Gastrocnemius medialis (tissue), 4 donors: Measurements from ENCODE around the gene E2F8. TPM values are rescaled to one million over a fixed set of nuclear protein-coding genes. Genes with fewer than 3 reads are reported as not detected.

Experiments used
- ATAC-seq, 2 donors: fragments of 150-250 bp; one replicate each; pipeline ENCODE4 v1.9.1; 2016
- DNase-seq, 2 donors: peaks; one replicate each; pipeline ENCODE4 v3.0.0-alpha.2; 2019
- H3K27ac ChIP-seq, 4 donors: fragments of 200-600 bp; sonication (generic); 1 replicate in 1 of 4; 2 replicates in 3 of 4; pipeline ENCODE4 v1.5.1; 2016 to 2018; ENCODE audit warnings: mild to moderate bottlenecking in 2 of 4, moderate library complexity in 1 of 4
- H3K27me3 ChIP-seq, 3 donors: fragments of 200-600 bp; sonication (generic) in 2 of 3; 1 replicate in 1 of 3; 2 replicates in 2 of 3; pipeline versions ENCODE4 v1.5.1 to v1.6.0; 2016 to 2019; ENCODE audit warnings: mild to moderate bottlenecking in 1 of 3, moderate library complexity in 1 of 3
- H3K36me3 ChIP-seq, 2 donors: fragments of 200-600 bp; sonication (generic) in 1 of 2; one replicate each; pipeline ENCODE4 v1.5.1; 2017 to 2018
- H3K4me1 ChIP-seq, 2 donors: fragments of 200-600 bp; sonication (generic) in 1 of 2; one replicate each; pipeline ENCODE4 v1.5.1; 2016 to 2017; ENCODE audit warnings: mild to moderate bottlenecking in 2 of 2
- H3K4me3 ChIP-seq, 4 donors: fragments of 200-600 bp; sonication (generic) in 3 of 4; 1 replicate in 1 of 4; 2 replicates in 3 of 4; pipeline ENCODE4 v1.5.1; 2016 to 2019; ENCODE audit warnings: mild to moderate bottlenecking in 2 of 4
- H3K9me3 ChIP-seq, 3 donors: fragments of 200-600 bp; sonication (generic) in 2 of 3; 1 replicate in 1 of 3; 2 replicates in 2 of 3; pipeline ENCODE4 v1.5.1; 2016 to 2019
- CTCF ChIP-seq, 5 experiments: fragments of 450-650 bp in 3 of 5; fragments of 200-600 bp in 2 of 5; sonication (generic) in 2 of 5; IDR thresholded peaks in 4 of 5; conservative IDR thresholded peaks in 1 of 5; 1 replicate in 4 of 5; 2 replicates in 1 of 5; pipeline ENCODE4 v1.5.1; 2016 to 2019; ENCODE audit warnings: antibody characterized with exemption in 5 of 5, mild to moderate bottlenecking in 3 of 5, moderate library complexity in 3 of 5
- POLR2A ChIP-seq, 2 donors: fragments of 450-650 bp; IDR thresholded peaks; one replicate each; pipeline ENCODE4 v1.6.1; 2017; ENCODE audit warnings: antibody characterized with exemption in 2 of 2, mild to moderate bottlenecking in 2 of 2, moderate library complexity in 2 of 2
- in situ Hi-C, 4 donors: fragments of 200-750 bp; cut with MboI; loops; one replicate each; pipeline versions ENCODE4 v1.15.0 to v1.8.0; 2017; ENCODE audit warnings: low sequenced_read_pairs in 4 of 4
- intact Hi-C: fragments of 100-400 bp; cut with DNase I; formaldehyde crosslinking; loops from one replicate; pipeline ENCODE4 v1.15.1; 2023; ENCODE audit warnings: low total_unique reads
- total RNA-seq, 4 donors: library from RNA; depleted of rRNA; stranded (reverse); fragments of >200 nt; gene quantifications; one replicate each; pipeline versions ENCODE4 v1.1.0 to v1.2.3, GENCODE V29; 2016

Gene E2F8
- total RNA-seq, 4 donors from 2014 or later = 0.39 to 0.80 (median 0.78) TPM; not detected in 1

- ATAC-seq = no peak
- H3K4me3 ChIP-seq = no peak overlapping the region
- intact Hi-C loops (no loop called here), in situ Hi-C loops (no loop called here)
- no peaks in the 10 kb centered on the region for H3K27me3 ChIP-seq
- H3K4me1 ChIP-seq = no peaks in the 10 kb centered on the region
- peaks cover 0 to 76% of the 10 kb centered on the region in 2 donors for H3K36me3 ChIP-seq
- DNase-seq = no peak
- peak overlapping the region in 1 of 4 donors; percentile 18 for H3K27ac ChIP-seq
- TF ChIP-seq CTCF (IDR thresholded peaks at IDR 0.05 in 4 of 5, conservative IDR thresholded peaks at IDR 0.05 in 1 of 5) (no peak), POLR2A (IDR thresholded peaks at IDR 0.05) (no peak)
- no peaks in the 10 kb centered on the region for H3K9me3 ChIP-seq
These were observed 55.7 kb downstream of the E2F8 start for GRCh38 chr11:19185036-19185435.

GRCh38 chr11:19183646-19184045 lies 57.1 kb downstream of the E2F8 start:
- DNase-seq (no peak), ATAC-seq (no peak)
- peak overlapping the region in 1 of 4 donors; percentile 31 for H3K27ac ChIP-seq
- H3K36me3 ChIP-seq = peaks cover 0 to 66% of the 10 kb centered on the region in 2 donors
- H3K4me3 ChIP-seq = no peak overlapping the region
- H3K4me1 ChIP-seq = no peaks in the 10 kb centered on the region
- TF ChIP-seq POLR2A (IDR thresholded peaks at IDR 0.05) = no peak
- TF ChIP-seq CTCF (IDR thresholded peaks at IDR 0.05 in 4 of 5, conservative IDR thresholded peaks at IDR 0.05 in 1 of 5) = no peak
- no peaks in the 10 kb centered on the region for H3K27me3 ChIP-seq
- intact Hi-C loops (no loop called here), in situ Hi-C loops (no loop called here)
- no peaks in the 10 kb centered on the region for H3K9me3 ChIP-seq

GRCh38 chr11:19181531-19182261 lies 59.0 kb downstream of the E2F8 start:
- no peaks in the 10 kb centered on the region for H3K9me3 ChIP-seq
- no peak overlapping the region for H3K4me3 ChIP-seq
- H3K27ac ChIP-seq = no peak overlapping the region
- H3K36me3 ChIP-seq = peaks cover 0 to 51% of the 10 kb centered on the region in 2 donors
- no peaks in the 10 kb centered on the region for H3K4me1 ChIP-seq
- DNase-seq (no peak), ATAC-seq (no peak)
- intact Hi-C loops (no loop called here), in situ Hi-C loops (no loop called here)
- no peaks in the 10 kb centered on the region for H3K27me3 ChIP-seq
- TF ChIP-seq POLR2A (IDR thresholded peaks at IDR 0.05) = no peak
- no peak for TF ChIP-seq CTCF (IDR thresholded peaks at IDR 0.05 in 4 of 5, conservative IDR thresholded peaks at IDR 0.05 in 1 of 5)

DNA sequence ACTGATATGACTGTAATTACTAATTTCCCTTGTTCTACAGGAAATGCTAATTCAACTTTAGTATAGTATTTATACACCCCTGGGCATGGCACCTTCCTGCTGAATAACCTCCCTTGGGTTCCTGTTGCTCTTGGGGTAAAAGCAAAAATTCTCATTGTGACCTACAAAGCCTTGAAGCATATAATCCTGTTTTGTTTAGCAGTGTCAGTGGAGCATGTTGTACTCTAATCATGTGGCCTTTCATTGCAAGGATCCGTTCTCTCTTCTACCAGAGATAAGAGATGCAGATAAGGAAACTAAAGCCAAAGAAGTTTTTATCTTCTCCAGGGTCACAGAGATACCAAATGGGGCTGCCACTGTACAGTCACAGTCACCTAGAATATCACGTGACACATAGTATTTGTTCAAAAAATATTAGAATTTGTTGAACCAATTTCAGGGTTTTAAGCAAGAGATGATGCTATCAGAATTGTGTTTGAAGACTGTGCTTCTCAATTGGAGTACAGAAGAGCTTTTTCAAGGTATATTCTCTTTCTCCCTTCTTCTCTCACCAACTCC lies 64.0 kb downstream of the E2F8 start:
- in situ Hi-C loops = no loop called here
- intact Hi-C loops = no loop called here
- DNase-seq = no peak
- H3K4me3 ChIP-seq = no peak overlapping the region
- no peaks in the 10 kb centered on the region for H3K9me3 ChIP-seq
- H3K4me1 ChIP-seq = no peaks in the 10 kb centered on the region
- H3K27ac ChIP-seq = no peak overlapping the region
- no peaks in the 10 kb centered on the region for H3K27me3 ChIP-seq
- TF ChIP-seq POLR2A (IDR thresholded peaks at IDR 0.05) (no peak), CTCF (IDR thresholded peaks at IDR 0.05 in 4 of 5, conservative IDR thresholded peaks at IDR 0.05 in 1 of 5) (no peak)
- no peak for ATAC-seq
- H3K36me3 ChIP-seq = peaks cover 0 to 8% of the 10 kb centered on the region in 2 donors

Other genes with a start within 250 kb of the E2F8 start
- gene MRGPRX2, start 180.2 kb downstream of the E2F8 start, total RNA-seq = not detected
- gene ZDHHC13, start 123.8 kb downstream of the E2F8 start, total RNA-seq = 1 to 10 TPM; 1.4 to 6.4 (median 3.5) TPM
- 100 to 1,000 TPM in 2 of 4 donors, 10 to 100 TPM in 1, 1 to 10 TPM in 1; 2.2 to 300 (median 89.5) TPM for gene CSRP3, start 39.0 kb downstream of the E2F8 start, total RNA-seq